DOHH2 (cell line): ENCODE results near the gene PODN.

Source experiments
- H3F3A ChIP-seq: fragments of 200-600 bp; sonication (generic), shearing (Covaris generic); 2 replicates; pipeline ENCODE4 v1.6.0; 2016; ENCODE audit warnings: antibody characterized with exemption, mild to moderate bottlenecking; ENCODE audit not compliant: control insufficient read depth, insufficient read depth
- H3K27ac ChIP-seq: fragments of 200-600 bp; sonication (generic); 2 replicates; pipeline ENCODE4 v1.5.1; 2014; ENCODE audit warnings: low read depth, mild to moderate bottlenecking, low read length, moderate library complexity
- H3K27me3 ChIP-seq: fragments of 200-600 bp; sonication (generic); 2 replicates; pipeline ENCODE4 v1.6.1; 2014; ENCODE audit warnings: mild to moderate bottlenecking, low read length, mixed read lengths; ENCODE audit not compliant: control insufficient read depth
- H3K36me3 ChIP-seq: fragments of 200-600 bp; sonication (generic); 2 replicates; pipeline ENCODE4 v1.6.1; 2014; ENCODE audit warnings: mild to moderate bottlenecking, low read length, moderate library complexity, mixed read lengths; ENCODE audit not compliant: control insufficient read depth
- H3K4me1 ChIP-seq: fragments of 200-600 bp; sonication (generic); 2 replicates; pipeline ENCODE4 v1.6.1; 2014; ENCODE audit warnings: mild to moderate bottlenecking, low read length, mixed read lengths; ENCODE audit not compliant: control insufficient read depth
- H3K4me2 ChIP-seq: fragments of 200-600 bp; sonication (generic); 2 replicates; pipeline ENCODE4 v1.6.0; 2014; ENCODE audit warnings: mild to moderate bottlenecking, low read length, moderate library complexity
- H3K4me3 ChIP-seq: fragments of 200-600 bp; sonication (generic); 2 replicates; pipeline ENCODE4 v1.5.1; 2014; ENCODE audit warnings: mild to moderate bottlenecking, low read length, mixed read lengths
- H3K79me2 ChIP-seq: fragments of 200-600 bp; sonication (generic); 2 replicates; pipeline ENCODE4 v1.6.1; 2014; ENCODE audit warnings: mild to moderate bottlenecking, low read length, mixed read lengths; ENCODE audit not compliant: control insufficient read depth
- H3K9me2 ChIP-seq: fragments of 200-600 bp; sonication (generic); replicated peaks from 2 replicates; pipeline ENCODE4 v1.6.1; 2014; ENCODE audit warnings: mild to moderate bottlenecking, low read length, mixed read lengths; ENCODE audit not compliant: control insufficient read depth
- H3K9me3 ChIP-seq: fragments of 200-600 bp; sonication (generic); 2 replicates; pipeline ENCODE4 v1.6.1; 2014; ENCODE audit warnings: antibody characterized with exemption, low read length, mixed read lengths; ENCODE audit not compliant: control insufficient read depth, insufficient read depth
- H4K20me1 ChIP-seq: fragments of 200-600 bp; sonication (generic); 2 replicates; pipeline ENCODE4 v1.6.0; 2014; ENCODE audit warnings: low read depth, mild to moderate bottlenecking, antibody characterized with exemption, low read length, moderate library complexity; ENCODE audit not compliant: control insufficient read depth, insufficient read depth
- EZH2phosphoT487 ChIP-seq: fragments of 200-600 bp; sonication (generic); IDR thresholded peaks from 2 replicates; pipeline ENCODE4 v1.6.1; 2017; ENCODE audit warnings: borderline replicate concordance, mild to moderate bottlenecking, antibody characterized with exemption, low read length, moderate library complexity, mixed read lengths
- TF ChIP-seq, protein P1 (sequence below): fragments of 200-600 bp; sonication (generic); IDR thresholded peaks from one replicate; pipeline ENCODE4 v1.5.1; 2014; ENCODE audit warnings: antibody characterized with exemption, mild to moderate bottlenecking, low read depth, low read length; ENCODE audit not compliant: poor library complexity, severe bottlenecking

PODN gene

GRCh38 chr1:53069663-53070327, 7.8 kb downstream of the PODN start:
- no peak for TF ChIP-seq EZH2phosphoT487
- TF ChIP-seq, protein P1, sequence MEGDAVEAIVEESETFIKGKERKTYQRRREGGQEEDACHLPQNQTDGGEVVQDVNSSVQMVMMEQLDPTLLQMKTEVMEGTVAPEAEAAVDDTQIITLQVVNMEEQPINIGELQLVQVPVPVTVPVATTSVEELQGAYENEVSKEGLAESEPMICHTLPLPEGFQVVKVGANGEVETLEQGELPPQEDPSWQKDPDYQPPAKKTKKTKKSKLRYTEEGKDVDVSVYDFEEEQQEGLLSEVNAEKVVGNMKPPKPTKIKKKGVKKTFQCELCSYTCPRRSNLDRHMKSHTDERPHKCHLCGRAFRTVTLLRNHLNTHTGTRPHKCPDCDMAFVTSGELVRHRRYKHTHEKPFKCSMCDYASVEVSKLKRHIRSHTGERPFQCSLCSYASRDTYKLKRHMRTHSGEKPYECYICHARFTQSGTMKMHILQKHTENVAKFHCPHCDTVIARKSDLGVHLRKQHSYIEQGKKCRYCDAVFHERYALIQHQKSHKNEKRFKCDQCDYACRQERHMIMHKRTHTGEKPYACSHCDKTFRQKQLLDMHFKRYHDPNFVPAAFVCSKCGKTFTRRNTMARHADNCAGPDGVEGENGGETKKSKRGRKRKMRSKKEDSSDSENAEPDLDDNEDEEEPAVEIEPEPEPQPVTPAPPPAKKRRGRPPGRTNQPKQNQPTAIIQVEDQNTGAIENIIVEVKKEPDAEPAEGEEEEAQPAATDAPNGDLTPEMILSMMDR, result no peak
- Histone ChIP-seq H3K9me3 (no peaks in the 10 kb centered on the region), H3K79me2 (no peaks in the 10 kb centered on the region), H3K4me1 (no peaks in the 10 kb centered on the region), H3K4me3 (no peak overlapping the region), H3K27me3 (no peaks in the 10 kb centered on the region), H3K4me2 (no peak overlapping the region), H3K27ac (no peak overlapping the region), H3F3A (no peaks in the 10 kb centered on the region), H3K9me2 (no peaks in the 10 kb centered on the region), H4K20me1 (no peaks in the 10 kb centered on the region), H3K36me3 (no peaks in the 10 kb centered on the region)

DNA sequence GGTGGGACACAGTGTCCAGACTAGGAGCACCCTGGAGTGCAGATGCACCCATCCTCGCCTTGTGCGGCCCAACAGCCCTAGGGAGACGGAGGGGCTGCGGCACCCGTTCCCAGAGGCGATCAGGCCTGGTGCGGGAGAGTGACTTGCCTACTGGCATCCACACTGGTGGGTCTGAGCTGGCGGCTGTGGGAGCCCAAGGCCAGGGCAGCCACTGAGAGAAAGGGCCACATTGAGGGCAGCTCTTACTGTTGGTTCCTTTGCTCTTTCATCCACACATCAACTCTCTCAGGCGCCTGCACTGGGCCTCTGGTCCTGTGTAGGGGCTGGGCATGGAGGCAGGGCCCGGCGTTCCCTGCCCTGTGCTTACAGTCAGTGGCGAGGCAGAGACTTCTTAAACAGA, 8.6 kb downstream of the PODN start:
- H3K4me3 ChIP-seq, result no peak overlapping the region
- H3K36me3 ChIP-seq, result no peaks in the 10 kb centered on the region
- H3K27me3 ChIP-seq, result no peaks in the 10 kb centered on the region
- H3K79me2 ChIP-seq, result no peaks in the 10 kb centered on the region
- H4K20me1 ChIP-seq, result no peaks in the 10 kb centered on the region
- H3F3A ChIP-seq, result no peaks in the 10 kb centered on the region
- no peak for TF ChIP-seq EZH2phosphoT487
- TF ChIP-seq, protein P1, result no peak
- no peaks in the 10 kb centered on the region for H3K9me3 ChIP-seq
- H3K4me1 ChIP-seq, result no peaks in the 10 kb centered on the region
- no peak overlapping the region for H3K4me2 ChIP-seq
- H3K9me2 ChIP-seq, result no peaks in the 10 kb centered on the region
- H3K27ac ChIP-seq, result no peak overlapping the region

DNA sequence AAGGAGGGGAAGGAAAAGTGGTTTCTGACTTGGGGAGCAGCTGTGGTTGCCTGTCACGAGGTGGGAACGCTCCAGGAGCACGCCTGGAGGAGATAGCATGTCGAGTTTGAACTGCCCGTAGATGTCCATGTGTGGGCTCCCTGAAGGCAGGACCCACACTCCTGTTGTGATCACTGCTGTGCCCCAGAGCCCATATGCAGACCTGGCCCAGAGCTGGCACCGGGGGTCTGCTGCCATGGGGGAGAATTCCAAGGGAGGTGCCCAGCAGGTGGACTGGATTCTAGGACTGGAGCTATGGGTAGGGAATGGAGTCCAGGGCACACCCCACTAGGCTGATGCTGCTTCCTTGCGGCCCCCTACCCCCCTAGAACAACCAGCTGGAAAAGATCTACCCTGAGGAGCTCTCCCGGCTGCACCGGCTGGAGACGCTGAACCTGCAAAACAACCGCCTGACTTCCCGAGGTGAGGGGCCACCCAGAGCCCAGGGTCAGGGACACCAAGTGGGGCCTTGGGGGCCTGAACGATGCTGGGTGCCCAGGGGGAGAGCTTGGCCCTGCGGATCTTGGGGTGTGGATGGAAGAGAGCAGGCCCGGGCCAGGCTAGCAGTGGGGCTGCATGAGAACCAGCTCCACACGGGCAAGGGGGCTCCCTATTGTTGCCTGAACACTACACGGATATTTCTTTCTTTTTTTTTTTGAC, 9.3 kb downstream of the PODN start:
- Histone ChIP-seq H3K27me3 (no peaks in the 10 kb centered on the region), H3K4me3 (no peak overlapping the region), H3K9me3 (no peaks in the 10 kb centered on the region), H3F3A (no peaks in the 10 kb centered on the region), H4K20me1 (no peaks in the 10 kb centered on the region), H3K79me2 (no peaks in the 10 kb centered on the region), H3K4me1 (no peaks in the 10 kb centered on the region), H3K4me2 (no peak overlapping the region), H3K27ac (no peak overlapping the region), H3K9me2 (no peaks in the 10 kb centered on the region), H3K36me3 (no peaks in the 10 kb centered on the region)
- no peak for TF ChIP-seq EZH2phosphoT487
- TF ChIP-seq, protein P1, result no peak
